NCI-H128 (cell line): Measurements from ENCODE around the gene GNG10.
"Not testable (repeated sequence)": the region's sequence is repeated elsewhere in the genome, so short reads cannot be mapped to it uniquely, and the experiment has no call there.

ENCODE experiments used
- DNase-seq: peaks from one replicate; lab custom pipeline; 2025; ENCODE audit not compliant: unreplicated experiment; lab: John Stamatoyannopoulos, UW

GNG10 gene

GRCh38 chr9:111649016-111649415 is 12.4 kb upstream of the GNG10 start:
- DNase-seq, result no peak

GRCh38 chr9:111657051-111657450 is 4.4 kb upstream of the GNG10 start:
- no peak for DNase-seq

DNA sequence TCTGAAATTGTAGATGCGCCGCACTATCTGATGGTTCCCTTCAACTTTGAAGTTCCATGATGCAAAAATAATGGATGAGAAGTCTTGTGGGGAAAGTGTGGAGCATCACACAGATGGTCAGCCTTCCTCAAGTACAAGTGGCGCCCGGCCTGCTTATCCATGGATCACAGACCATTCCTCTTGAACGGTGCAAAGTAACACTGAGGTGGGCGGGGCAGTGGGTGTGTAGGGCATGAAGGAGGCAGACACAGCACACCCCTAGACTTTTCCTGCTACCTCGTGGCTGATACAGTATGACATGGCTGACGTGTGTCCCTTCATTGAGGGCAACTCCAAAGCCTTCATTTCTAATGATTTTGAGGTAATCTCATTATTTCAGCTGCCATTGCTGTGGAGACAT is 2.5 kb upstream of the GNG10 start:
- DNase-seq, result no peak

DNA sequence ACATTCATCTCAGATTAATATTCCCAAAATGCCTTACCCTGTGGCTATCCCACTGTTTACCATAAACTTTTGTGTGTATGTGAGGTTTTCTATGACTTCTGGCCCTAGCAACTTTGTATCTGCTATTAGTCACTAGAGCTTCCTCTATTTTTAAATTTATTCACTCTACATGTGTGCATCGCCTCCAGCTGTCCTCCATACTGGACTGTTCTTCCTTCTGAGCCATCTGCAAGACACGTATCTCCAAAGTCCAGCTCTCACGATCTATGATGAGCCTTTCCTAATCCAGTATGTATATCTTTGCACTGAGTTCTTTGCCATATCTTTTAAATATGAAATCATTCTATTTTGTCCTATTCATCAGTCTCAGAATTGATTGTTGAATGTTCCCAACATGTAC is 1.7 kb upstream of the GNG10 start:
- DNase-seq, result no peak

DNA sequence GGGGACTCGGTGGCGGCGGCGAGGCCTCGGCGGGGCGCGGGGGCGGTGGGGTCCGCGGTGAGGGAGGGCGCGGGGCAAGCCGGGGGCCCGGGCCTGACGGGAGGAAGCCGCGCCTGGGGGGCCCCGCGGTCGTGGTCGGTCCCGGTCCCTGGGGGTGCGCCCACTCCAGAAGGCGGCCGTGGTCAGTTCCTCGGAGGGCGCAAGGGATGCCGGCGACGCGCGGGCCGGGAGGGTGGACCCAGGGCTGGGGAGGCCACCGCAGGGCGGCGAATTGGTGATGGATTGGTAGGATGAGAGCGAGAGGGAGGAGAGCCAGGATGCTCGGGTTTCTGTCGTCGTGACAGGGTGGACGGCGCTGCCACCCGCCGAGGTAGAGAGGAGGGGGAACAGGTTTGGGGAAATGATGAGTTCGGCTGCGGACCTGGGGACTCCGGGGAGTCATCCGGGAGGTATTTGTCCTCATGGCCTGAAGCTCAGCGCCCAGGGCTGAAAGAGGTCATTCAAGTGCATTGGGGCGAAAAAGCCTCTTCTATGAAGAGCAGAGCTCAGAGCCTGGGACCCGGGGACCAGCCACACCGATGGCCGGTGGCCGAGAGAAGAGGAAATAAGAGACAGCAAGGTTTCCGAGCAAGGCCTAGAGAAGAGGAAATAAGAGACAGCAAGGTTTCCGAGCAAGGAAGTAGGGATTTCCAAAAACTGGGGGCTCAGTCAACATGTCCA is 557 bp downstream of the GNG10 start:
- no peak for DNase-seq

DNA sequence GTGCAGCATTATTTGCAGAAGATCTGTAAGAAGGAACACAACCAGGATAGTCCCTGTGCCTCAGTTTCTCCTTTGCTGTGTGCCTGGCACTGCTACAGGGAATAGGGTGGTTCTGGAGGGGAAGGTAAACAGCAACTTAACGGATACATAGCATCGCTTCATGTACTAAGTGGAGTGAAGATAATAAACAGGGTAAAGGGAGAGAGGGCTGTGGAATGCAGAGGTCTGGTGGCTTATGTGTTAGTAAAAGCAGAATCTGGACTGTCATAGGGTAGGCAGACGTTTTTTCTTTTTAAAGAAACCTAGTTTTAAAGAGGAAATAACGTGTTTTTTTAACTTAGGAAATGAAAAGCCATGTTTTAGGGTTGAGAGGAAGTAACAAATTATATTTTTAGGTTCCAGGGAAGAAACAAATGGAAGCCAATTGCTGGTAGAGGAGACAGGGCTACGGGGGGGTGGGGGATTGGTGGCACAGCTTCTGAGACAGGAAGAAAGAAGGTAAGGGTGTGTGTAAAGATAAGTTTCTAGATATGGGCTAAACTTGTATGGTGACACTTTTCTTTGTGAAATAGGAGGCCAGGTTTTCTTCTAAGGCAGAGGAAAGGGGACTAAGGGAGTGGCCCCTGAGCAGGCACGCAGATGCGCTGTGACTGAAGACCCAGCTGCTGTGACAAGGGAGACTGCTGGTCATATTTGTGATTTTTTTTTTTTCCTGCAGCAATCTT is 1.3 kb downstream of the GNG10 start:
- DNase-seq, result no peak

DNA sequence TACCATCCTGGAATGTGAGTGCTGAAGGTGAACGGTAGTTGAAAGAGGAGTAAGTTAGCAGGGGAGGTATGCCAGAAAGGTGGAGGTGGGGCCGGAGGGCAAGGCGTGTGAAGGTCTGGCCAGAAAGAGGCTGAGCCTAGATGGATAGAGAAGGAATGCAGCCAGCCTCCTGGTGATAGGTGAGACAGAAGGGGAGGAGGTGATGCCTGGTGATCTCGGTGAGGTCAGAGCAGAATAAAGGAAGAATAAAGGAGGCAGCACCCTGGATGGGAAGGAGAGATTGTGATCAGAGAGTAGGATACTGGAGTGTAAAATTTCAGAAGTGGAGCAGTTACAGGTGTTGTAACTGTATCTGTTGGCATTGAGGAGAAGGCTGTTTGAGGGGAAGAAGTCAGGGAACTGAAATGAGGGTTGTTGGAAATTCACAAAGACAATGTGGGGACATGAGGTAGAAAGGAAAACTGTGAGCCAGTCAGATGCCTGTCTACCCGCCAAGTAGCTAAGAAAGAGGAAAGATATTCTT is 2.0 kb downstream of the GNG10 start:
- DNase-seq, result no peak

DNA sequence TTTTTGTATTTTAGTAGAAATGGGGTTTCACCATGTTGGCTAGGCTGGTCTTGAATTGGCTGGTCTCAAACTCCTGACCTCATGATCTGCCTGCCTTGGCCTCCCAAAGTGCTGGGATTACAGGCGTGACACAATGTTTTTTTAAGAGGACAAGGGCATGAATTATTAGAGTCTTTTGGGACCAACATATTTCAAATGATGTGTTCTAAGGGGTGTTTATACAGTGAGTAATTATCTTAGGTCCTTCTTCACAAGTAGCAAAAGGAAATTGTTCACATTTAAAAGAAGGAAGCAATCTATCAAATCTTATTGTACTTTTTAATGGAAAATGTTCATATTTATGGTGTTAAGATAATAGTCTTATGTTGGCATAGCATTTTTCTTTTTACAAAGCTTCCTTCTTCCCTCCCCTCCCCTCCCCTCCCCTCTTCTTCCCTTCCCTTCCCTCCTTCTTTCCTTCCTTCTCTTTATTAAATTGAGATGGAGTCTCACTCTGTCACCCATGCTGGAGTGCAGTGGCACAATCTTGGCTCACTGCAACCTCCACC is 6.7 kb downstream of the GNG10 start:
- no peak for DNase-seq

- not testable (repeated sequence) for DNase-seq
Observed at GRCh38 chr9:111668601-111669000, 7.2 kb downstream of the GNG10 start.

- no peak for DNase-seq
Observed at GRCh38 chr9:111674319-111674718, 12.9 kb downstream of the GNG10 start.

- no peak for DNase-seq
Observed at GRCh38 chr9:111676116-111676515, 14.7 kb downstream of the GNG10 start.

DNA sequence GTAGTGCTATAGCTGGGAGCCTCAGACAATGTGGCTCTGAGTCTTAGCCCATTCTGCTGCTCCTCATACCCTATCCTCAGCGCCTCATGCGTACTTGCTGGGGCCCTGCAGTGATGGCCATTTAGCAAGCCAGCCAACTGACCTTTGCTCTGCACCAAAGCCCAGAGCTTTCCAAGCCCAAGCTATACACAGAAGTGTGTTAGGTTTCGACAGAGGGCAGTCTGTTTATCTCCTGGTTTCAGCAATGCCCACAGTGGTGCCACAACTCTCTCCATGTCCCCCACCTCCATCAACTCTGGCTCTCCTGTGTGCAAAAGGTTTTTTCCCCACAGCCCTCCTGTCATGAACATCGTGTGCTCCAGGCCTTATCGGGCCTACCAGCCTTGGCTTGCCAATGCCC is 16.9 kb downstream of the GNG10 start:
- no peak for DNase-seq

GRCh38 chr9:111679199-111679598 is 17.8 kb downstream of the GNG10 start:
- DNase-seq, result no peak

DNA sequence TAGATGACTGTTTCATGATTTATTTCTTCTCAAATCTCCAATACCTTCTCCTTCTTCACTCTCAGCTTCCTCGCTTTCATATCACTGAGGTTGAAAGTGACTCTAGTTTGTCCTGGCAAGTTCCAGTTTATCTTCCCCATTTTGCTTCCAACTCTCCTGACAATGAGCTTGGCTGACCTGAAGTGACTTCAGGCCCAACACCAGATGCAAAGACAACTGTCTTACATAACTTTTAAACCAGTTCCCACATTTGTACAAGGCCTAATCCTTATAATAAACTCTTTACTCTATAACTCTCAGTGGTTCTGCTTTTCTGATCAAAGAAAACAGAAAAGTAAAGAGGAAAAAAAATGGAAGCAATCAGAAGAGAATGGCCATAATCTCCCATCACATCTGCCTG is 22.0 kb downstream of the GNG10 start:
- no peak for DNase-seq

GRCh38 chr9:111691672-111692329 is 30.4 kb downstream of the GNG10 start:
- no peak for DNase-seq

- no peak for DNase-seq
Observed at GRCh38 chr9:111696796-111697195, 35.4 kb downstream of the GNG10 start.

GRCh38 chr9:111700776-111701175 is 39.4 kb downstream of the GNG10 start:
- DNase-seq, result no peak

DNA sequence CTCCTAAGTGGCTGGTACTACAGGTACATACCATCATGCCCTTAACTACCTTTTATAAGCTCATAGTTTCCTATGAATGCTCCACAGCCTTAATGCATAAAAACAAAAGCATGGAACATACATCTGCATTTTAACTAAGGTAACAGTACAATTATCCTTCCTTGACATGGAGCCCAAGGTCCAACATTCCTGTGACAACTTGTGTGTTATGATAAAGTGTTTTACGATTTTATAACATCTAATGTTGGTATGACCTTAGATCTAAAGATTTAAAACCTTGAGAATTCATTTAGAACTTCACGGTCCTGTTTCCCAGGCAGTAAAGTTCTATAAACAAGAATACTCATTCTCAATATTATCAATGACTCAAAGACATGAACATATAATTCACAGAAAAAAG is 43.1 kb downstream of the GNG10 start:
- no peak for DNase-seq

DNA sequence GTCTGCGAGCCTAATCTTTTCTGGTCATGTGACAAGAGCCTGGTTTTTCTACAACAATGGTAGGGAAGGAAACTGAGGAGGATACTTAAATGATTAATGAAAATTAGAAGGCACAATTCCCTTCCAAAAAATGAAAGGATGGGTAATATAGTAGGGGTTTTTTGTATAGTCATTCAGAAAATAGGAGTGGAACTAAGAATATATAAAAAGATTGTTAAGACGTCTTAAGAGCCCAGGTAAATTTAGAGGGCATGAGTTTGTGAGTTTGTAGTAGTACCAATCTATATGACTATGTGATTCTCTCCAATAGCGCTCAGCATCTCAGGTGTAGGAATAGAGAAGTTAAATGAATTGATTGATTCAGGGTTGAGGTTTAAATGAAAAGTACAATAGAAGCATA is 50.1 kb downstream of the GNG10 start:
- no peak for DNase-seq

GRCh38 chr9:111712369-111712768 is 51.0 kb downstream of the GNG10 start:
- no peak for DNase-seq

GRCh38 chr9:111715471-111715870 is 54.1 kb downstream of the GNG10 start:
- DNase-seq, result no peak

DNA sequence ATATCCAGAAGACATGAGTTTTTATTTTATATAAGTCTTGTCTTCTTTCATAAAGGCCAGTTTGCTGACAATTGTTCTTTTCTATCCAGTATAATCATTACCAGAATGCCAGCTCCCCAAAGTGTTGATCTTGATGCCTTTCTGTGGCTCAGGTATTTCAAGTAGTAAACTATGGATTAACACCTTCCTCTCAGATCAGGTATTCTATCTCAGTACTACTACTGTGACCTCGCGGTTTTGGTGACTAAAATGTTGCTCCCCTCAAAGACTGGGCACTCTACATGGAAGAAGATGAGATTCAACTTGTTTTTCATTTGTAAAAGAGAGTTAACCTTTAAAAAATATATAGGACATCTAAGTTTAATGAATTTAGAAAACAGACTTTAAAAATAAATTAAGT is 58.1 kb downstream of the GNG10 start:
- DNase-seq, result no peak
